Ascending aorta (tissue), 2 donors: ENCODE measurements around the gene SENP6. TPM values are rescaled to one million over a fixed set of nuclear protein-coding genes. Genes with fewer than 3 reads are reported as not detected.
A peak's percentile ranks its signal among the peaks of the same experiment; 100 is the strongest.

Source experiments
- DNase-seq, 2 donors: peaks; one replicate each; pipeline ENCODE4 v3.0.0-alpha.2; 2019; ENCODE audit warnings: low spot score in 2 of 2
- H3K27ac ChIP-seq, 2 donors: fragments of 200-600 bp; sonication (generic); one replicate each; pipeline ENCODE4 v1.5.1; 2016 to 2017; ENCODE audit warnings: mild to moderate bottlenecking in 1 of 2
- H3K27me3 ChIP-seq: fragments of 200-600 bp; sonication (generic); one replicate; pipeline ENCODE4 v1.5.1; 2017
- H3K36me3 ChIP-seq, 2 donors: fragments of 200-600 bp; sonication (generic); one replicate each; pipeline ENCODE4 v1.5.1; 2016
- H3K4me1 ChIP-seq, 2 donors: fragments of 200-600 bp; sonication (generic); one replicate each; pipeline ENCODE4 v1.5.1; 2016 to 2017; ENCODE audit warnings: mild to moderate bottlenecking in 1 of 2
- H3K4me3 ChIP-seq, 2 donors: fragments of 200-600 bp; sonication (generic); one replicate each; pipeline ENCODE4 v1.5.1; 2016 to 2017; ENCODE audit warnings: mild to moderate bottlenecking in 1 of 2
- H3K9me3 ChIP-seq, 2 donors: fragments of 200-600 bp; sonication (generic); one replicate each; pipeline ENCODE4 v1.5.1; 2016
- intact Hi-C: fragments of 100-400 bp; cut with DNase I; formaldehyde crosslinking; loops from one replicate; pipeline ENCODE4 v1.15.1; 2023
- total RNA-seq: library from RNA; depleted of rRNA; stranded (reverse); fragments of >200 nt; gene quantifications from one replicate; pipeline ENCODE4 v1.1.0, GENCODE V29; 2016
- TF ChIP-seq, protein P1 (sequence below), 3 experiments: fragments of 200-600 bp in 2 of 3; fragments of 450-650 bp in 1 of 3; sonication (generic) in 2 of 3; IDR thresholded peaks; one replicate each; pipeline ENCODE4 v1.5.1; 2016 to 2019; ENCODE audit warnings: antibody characterized with exemption in 3 of 3, mild to moderate bottlenecking in 1 of 3, moderate library complexity in 1 of 3

The SENP6 gene
- total RNA-seq, 1 donor from 2014 or later = 24.4 TPM

DNA sequence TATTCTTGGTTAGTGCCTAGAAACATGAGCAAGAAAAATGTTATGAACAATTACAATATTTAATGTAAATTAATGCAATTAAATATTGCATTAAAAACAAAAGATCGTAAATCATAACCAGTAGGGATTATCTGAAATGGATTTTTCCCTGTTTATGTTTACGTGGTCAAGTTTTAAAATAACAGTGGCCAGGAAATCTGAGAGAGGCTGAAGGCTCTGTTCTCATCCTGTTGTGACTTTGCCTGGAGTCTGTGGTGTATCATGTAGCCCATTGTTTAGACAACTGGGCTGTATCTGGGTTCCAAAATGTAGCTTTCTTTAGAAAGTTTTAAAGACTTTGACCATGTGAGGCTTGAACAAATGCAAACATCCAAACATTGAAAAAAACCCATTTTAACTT is 149.8 kb downstream of the SENP6 start:
- H3K4me3 ChIP-seq = no peak overlapping the region

DNA sequence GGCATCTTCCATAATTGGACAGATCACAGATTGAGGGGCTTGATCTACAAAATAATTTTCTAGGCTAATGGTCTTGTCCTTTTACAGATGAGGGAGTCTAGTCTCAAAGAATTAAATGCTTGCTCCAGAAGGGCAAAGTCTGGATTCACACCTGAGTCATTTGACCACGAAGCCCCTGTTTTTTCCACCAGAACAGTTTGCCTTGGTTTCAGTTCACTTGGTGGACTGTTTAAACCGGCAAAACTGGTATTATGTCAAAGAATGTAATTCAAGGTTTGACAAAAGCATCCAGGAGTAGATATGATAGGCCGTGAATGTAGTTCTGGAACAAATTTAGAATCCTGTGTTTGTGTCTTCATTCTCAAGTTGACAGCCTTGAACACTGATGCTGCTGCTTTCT is 150.7 kb downstream of the SENP6 start:
- Histone ChIP-seq H3K27ac (peak overlapping the region in 1 of 2 donors; percentile 33), H3K36me3 (no peaks in the 10 kb centered on the region), H3K9me3 (no peaks in the 10 kb centered on the region), H3K4me1 (peaks cover 0 to 6% of the 10 kb centered on the region in 2 donors), H3K4me3 (peak overlapping the region in 1 of 2 donors; percentile 7), H3K27me3 (no peaks in the 10 kb centered on the region)
- TF ChIP-seq, protein P1, sequence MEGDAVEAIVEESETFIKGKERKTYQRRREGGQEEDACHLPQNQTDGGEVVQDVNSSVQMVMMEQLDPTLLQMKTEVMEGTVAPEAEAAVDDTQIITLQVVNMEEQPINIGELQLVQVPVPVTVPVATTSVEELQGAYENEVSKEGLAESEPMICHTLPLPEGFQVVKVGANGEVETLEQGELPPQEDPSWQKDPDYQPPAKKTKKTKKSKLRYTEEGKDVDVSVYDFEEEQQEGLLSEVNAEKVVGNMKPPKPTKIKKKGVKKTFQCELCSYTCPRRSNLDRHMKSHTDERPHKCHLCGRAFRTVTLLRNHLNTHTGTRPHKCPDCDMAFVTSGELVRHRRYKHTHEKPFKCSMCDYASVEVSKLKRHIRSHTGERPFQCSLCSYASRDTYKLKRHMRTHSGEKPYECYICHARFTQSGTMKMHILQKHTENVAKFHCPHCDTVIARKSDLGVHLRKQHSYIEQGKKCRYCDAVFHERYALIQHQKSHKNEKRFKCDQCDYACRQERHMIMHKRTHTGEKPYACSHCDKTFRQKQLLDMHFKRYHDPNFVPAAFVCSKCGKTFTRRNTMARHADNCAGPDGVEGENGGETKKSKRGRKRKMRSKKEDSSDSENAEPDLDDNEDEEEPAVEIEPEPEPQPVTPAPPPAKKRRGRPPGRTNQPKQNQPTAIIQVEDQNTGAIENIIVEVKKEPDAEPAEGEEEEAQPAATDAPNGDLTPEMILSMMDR (IDR thresholded peaks at IDR 0.05) = no peak
- no peak for DNase-seq
- intact Hi-C loops = no loop called here

More for the DNA sequence above, 149.8 kb downstream of the SENP6 start:
- TF ChIP-seq, protein P1 (IDR thresholded peaks at IDR 0.05) = no peak
- H3K36me3 ChIP-seq = no peaks in the 10 kb centered on the region
- no peaks in the 10 kb centered on the region for H3K27me3 ChIP-seq
- no peak overlapping the region for H3K27ac ChIP-seq
- intact Hi-C loops = no loop called here
- no peaks in the 10 kb centered on the region for H3K9me3 ChIP-seq
- no peak for DNase-seq
- peaks cover 0 to 6% of the 10 kb centered on the region in 2 donors for H3K4me1 ChIP-seq

GRCh38 chr6:75755704-75756103 is 154.0 kb downstream of the SENP6 start:
- intact Hi-C loops = no loop called here
- TF ChIP-seq, protein P1 (IDR thresholded peaks at IDR 0.05) = no peak
- DNase-seq = no peak
- H3K27me3 ChIP-seq = no peaks in the 10 kb centered on the region
- no peaks in the 10 kb centered on the region for H3K9me3 ChIP-seq
- H3K4me1 ChIP-seq = peaks cover 0 to 6% of the 10 kb centered on the region in 2 donors
- no peak overlapping the region for H3K4me3 ChIP-seq
- H3K36me3 ChIP-seq = no peaks in the 10 kb centered on the region
- no peak overlapping the region for H3K27ac ChIP-seq

GRCh38 chr6:75757295-75757694 is 155.6 kb downstream of the SENP6 start:
- Histone ChIP-seq H3K27ac (no peak overlapping the region), H3K4me1 (peaks cover 0 to 6% of the 10 kb centered on the region in 2 donors), H3K36me3 (no peaks in the 10 kb centered on the region), H3K9me3 (no peaks in the 10 kb centered on the region), H3K27me3 (no peaks in the 10 kb centered on the region), H3K4me3 (no peak overlapping the region)
- intact Hi-C loops = no loop called here
- TF ChIP-seq, protein P1 (IDR thresholded peaks at IDR 0.05) = no peak
- DNase-seq = no peak

DNA sequence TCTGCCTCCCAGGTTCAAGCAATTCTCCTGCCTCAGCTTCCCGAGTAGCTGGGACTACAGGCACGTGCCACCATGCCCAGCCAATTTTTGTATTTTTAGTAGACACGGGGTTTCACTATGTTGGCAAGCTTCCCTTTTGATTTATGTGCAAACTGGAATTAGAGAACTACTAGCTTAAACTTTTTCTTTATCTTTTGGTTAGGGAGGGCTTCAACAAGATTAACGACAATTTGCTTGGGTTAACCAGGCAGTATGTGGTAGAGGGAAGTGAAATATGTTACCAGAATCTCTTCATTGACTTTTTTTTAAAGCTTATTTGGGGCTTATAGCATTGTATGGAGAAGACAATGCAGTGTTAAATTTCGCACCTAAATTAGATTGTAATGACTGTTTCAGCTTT is 156.4 kb downstream of the SENP6 start:
- intact Hi-C loops = no loop called here
- no peak overlapping the region for H3K27ac ChIP-seq
- DNase-seq = no peak
- H3K4me1 ChIP-seq = peaks cover 0 to 6% of the 10 kb centered on the region in 2 donors
- H3K4me3 ChIP-seq = no peak overlapping the region
- no peaks in the 10 kb centered on the region for H3K36me3 ChIP-seq
- no peaks in the 10 kb centered on the region for H3K27me3 ChIP-seq
- no peaks in the 10 kb centered on the region for H3K9me3 ChIP-seq
- TF ChIP-seq, protein P1 (IDR thresholded peaks at IDR 0.05) = no peak

DNA sequence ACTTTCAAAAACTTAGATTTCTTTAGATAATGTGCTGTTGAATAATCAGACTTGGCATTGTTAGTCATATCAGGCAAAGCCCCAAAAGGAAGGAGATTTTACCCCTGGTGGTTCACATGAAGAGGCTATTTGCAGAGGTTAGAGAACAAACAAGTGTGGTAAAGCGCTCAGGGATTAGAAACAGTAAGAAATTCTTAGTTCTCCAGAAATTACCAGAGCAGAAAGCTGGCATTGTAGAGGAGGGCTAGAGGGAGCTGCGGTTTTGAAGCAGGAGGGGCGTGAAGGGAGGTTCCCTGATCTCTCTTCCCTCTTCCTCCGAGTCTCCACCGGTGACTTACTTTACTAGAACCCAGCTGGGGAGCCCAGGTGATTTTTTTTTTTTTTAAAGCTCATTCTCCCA is 157.5 kb downstream of the SENP6 start:
- Histone ChIP-seq H3K27ac (no peak overlapping the region), H3K4me1 (no peaks in the 10 kb centered on the region), H3K4me3 (no peak overlapping the region), H3K9me3 (no peaks in the 10 kb centered on the region), H3K36me3 (no peaks in the 10 kb centered on the region), H3K27me3 (no peaks in the 10 kb centered on the region)
- no peak for DNase-seq
- TF ChIP-seq, protein P1 (IDR thresholded peaks at IDR 0.05) = no peak
- intact Hi-C loops = no loop called here
